Epidermal melanocyte (primary cell): ENCODE data around the gene NFYB.
"Not testable (repeated sequence)": the region's sequence is repeated elsewhere in the genome, so short reads cannot be mapped to it uniquely, and the experiment has no call there.

Experiments used
- DNase-seq: peaks from one replicate; pipeline ENCODE4 v3.0.0; 2011; ENCODE audit warnings: low spot score; ENCODE audit not compliant: insufficient read length

The NFYB gene

DNA sequence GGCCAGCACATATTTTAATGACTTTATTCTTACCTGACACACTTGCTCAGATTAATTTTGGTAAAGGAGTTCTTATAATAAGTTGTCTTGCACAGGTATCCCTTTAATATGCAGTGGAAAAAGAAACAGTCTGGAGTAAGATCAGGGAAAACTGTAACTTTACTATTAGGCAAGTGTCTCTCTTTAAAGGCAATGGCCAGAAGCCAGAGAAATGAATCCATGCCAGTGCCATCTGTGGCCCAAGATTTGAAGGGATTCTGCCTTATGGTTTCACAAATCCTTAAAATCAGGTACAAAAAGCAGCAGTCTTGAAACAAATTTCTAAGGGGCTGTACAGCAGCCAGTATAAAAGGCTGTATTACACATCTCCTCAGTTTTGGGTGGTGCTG is 22.4 kb downstream of the NFYB start:
- DNase-seq: no peak

DNA sequence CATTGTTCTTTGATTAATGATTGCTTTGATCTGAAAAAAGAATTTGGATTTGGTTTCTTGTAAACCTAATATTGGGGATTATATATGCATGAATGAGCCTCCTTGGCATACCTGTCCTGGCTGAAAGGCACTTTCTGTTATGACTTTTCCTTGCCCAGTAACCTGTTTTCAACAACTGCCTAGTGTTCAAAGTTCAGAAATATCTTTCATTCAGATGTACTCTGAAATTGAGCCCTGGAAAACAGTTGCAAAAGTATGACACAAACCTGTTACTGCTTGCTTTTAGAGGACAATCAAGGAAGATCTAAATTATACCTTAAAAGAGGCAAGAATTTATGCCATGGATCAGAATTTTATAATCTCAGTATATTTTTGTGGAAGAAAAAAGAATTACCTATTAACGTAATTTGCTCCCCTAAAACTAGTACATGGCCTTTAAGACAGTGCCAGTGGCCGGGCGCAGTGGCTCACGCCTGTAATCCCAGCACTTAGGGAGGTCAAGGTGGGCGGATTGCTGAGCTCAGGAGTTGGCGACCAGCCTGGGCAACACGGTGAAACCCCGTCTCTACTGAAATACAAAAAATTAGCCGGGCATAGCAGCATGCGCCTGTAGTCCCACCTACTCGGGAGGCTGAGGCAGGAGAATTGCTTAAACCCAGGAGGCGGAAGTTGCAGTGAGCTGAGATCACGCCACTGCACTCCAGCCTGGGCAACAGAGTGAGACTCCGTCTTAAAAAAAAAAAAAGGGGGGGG is 23.0 kb downstream of the NFYB start:
- DNase-seq: not testable (repeated sequence)

DNA sequence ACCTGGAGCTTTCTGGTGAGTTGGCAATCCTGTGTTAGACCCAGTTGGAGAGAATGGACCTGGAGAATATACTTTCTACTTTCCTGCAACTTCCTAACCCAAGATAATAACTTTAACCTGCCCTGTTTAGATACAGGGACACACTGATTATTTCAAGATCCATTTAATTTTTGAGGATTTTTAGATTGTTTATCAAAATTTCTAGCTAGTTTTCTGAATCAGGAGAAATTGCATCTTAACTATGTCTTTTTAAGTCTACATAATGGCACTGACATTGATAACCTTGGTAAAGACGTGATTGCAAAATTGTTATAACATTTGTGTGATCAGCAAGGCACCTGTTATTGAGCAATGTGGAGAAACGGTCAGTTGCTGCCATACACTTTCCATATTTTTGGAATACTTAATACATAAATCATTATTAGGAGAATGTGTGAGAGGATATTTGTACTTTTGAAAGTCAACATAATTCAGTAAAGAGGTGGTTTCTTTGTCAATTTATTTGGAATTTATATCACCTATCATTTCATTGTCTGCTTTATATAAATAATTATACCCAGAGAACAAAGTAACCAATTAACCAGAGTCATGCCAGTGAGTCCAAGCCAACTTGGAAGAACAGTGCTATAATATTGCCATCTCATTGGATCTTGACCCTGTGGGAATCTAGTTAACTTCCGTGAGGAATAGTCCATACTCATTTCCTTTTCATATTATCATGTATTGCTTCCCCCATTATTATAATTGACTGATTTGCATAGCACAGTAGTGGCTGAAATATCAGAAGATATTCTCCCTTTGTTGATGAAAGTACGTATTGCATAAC is 28.4 kb downstream of the NFYB start:
- DNase-seq: no peak

DNA sequence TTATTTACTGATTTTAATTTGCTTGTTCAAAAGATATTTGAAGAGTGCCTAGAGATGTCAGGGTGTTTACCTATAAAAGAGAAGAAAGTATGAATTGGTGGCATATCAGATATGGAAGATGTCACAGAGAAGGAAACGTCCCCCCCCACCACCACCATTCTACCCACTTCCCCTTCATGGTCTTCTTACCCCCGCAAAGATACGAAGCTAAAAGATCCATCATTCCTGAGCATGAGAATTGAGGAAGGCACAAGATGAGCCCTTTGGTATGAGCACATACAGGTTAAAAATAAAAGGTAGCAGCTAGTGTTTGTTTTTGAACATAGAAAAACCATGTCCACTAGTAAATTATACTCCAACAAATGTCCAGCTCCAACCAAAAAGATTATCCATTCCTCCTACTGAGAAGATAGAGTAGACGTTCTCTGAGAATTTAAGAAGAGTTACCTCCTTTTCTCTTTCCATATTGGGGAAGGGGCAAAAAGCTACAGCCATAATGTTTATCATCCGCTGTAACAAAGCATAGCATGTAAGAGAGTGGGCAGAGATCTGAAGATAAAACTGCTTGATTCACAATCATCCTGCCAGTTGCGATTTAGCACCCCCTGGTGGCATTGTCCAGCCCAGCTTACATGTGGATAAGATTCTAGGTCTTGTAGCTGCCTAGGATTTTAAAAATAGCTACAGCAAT is 29.1 kb downstream of the NFYB start:
- peak; percentile 65 for DNase-seq

DNA sequence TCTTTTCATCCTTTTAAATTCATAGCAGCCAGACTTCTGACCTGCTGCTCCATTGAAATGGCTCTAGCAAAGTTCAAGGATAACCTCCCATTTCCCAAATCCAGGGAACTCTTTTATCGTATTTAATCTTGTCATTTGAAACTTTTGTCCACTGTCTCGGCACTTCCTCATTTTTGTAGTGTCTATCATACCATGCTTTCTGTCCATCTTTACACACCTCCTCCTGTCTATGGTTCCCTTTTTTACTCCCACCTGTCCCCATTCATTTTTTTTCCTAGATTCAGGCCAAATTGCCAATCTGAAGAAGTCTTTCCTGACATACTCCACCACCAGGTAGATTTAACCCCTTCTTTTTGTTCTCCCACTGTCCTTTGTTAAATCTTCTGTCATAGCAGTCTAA is 31.0 kb downstream of the NFYB start:
- DNase-seq: no peak

DNA sequence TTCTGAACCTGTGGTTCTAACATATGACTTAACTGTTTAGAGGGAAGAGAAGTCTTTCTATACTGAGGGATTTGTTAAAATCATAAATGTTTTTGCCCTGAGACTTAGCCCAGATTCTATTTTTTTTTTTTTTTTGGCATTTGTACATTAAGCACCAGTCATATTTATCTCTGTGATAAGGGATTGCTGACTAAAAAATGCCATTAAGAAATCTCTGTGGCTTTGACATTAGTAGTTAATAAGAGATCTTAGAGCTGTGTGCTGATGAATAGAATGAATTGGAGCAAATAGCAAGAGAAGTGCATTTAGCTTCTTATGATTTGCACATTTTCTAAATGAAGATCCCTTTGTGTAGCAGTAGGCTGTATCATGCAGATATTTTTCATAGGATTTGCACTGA is 32.5 kb downstream of the NFYB start:
- no peak for DNase-seq

DNA sequence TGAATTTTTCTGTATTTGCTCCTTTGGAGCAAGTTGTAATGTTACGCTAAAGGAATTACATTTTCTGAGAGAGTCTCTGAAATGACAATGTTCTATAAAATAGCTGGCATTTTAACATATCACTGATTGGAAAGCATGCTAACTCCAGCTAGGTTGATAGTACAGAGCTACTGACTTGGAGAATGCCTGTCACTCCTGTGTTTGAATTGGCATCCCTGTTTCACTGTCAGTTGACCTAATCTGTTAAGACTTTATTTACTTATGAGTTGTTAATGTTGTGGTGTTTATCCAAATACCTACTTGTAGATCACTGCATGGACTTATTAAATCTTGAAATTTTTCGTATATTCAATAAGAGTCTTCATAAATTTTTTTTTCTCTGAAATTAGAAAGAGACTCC is 40.1 kb downstream of the NFYB start:
- DNase-seq: no peak

DNA sequence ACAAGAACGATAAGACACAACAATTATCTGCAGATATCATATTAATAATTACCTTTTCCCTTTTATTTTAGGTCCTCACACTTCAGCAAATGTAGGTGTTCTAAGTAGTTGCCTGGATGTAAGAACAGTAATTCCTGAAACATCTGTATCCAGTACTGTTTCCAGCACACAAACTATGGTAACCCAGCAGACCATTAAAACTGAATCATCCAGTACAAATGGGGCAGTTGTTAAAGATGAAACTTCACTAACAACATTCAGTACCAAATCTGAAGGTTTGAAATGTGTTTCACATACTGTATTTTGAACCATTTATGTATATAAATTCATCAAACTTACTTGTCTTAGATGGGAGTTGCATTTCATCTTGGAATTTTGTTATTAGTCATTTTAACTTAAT is 42.7 kb downstream of the NFYB start:
- DNase-seq: no peak

DNA sequence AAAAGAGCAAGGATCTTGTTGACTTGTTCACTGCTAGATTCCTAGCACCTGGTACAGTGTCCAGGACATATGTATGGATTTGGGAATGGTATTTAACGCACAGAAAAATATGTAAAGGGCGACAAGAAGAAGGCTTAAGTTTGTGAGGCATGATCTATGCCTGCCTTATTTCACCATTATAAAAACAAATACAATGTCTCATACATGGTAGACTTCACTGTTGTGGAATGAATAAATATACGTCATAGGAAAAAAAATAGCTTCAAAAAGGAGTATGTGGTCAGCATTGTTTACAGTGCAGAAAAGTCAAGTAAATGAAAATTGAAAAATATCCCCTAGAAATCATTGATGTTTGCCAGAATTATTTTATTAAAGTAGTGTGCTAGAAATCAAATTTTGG is 43.7 kb downstream of the NFYB start:
- no peak for DNase-seq

DNA sequence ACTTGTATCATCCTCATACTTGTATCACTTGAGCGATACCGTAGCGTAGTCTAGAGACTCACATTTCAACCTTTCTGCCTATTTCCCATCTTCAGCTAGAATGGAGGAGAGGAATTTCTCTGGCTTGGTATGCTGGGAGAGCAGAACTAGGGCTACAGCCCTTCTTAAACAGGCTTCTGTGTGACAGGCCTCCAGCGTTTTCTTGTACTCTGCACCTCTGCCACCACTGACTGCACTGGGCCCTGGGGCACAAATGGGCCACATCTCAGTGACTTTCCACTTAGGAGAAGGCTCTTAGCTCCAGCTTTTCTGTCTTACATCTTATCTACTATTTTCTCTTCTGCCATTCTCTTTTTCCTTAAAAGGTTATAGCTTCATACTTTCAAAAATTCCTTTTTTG is 46.9 kb downstream of the NFYB start:
- DNase-seq: no peak

DNA sequence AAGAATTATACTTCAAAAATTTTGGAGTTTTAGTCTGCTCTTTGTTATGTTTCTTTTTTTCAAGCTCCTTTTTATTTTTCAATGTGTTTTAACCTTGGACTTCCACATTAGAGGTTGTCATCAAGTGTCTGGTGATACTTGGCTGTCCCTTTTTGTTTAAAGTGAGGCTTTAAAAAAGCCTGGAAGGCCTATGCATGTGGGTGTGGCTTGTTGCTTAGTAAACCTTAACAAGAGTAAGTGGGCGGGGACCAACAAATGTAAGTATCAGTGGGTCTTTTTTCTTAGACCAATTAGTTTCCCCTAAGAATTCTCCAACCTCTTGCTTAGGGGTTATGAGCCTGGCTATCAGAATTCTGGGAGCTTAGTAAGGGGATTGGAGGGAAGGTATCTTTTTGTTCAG is 47.3 kb downstream of the NFYB start:
- no peak for DNase-seq

DNA sequence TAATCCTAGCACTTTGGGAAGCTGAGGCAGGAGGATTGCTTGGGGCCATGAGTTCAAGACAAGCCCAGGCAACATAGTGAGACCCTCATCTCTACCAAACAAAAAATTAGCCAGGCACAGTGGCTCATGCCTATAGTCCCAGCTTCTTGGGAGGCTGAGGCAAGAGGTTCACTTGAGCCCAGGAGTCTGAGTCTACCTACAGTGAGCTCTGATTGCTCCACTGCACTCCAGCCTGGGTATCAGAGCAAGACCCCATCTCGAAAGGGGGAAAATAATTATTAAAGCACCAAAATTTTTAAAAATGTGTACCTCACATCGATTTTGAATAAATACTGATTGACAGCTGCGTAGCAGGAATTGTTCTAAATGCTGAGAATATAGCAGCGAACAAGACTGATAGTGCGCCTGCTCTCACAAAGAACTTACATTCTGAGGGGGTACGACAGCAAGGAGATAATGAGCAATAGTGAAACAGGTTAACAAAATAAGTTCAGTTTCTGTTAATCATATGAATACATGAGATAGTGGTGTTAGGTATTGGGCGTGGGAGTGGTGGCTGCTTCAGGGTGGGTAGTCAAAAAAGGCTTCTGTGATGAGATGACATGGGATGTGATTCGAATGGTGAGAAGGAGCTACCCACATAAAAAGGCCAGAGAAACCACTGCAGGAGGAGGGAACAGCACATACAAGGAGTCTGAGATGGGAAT is 54.1 kb downstream of the NFYB start:
- DNase-seq: no peak

DNA sequence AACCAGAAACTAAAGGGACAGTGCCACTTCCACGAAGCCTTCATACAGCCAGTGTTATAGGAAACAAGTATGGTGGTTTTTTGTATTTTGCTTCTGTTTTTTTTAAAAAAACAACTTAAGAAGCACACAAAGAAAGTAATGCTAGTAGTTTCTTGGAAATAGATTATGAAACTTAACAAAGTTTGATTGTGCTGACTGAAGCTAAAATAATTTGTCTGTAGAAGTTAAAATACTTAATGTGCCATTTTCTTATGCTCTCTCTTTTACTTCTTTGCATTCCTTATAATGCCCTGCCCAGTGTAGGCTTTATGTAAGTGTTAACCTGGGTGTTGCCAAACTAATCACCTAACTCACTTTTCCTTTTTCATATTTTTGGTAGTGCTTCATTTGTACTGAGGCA is 57.2 kb downstream of the NFYB start:
- DNase-seq: no peak

DNA sequence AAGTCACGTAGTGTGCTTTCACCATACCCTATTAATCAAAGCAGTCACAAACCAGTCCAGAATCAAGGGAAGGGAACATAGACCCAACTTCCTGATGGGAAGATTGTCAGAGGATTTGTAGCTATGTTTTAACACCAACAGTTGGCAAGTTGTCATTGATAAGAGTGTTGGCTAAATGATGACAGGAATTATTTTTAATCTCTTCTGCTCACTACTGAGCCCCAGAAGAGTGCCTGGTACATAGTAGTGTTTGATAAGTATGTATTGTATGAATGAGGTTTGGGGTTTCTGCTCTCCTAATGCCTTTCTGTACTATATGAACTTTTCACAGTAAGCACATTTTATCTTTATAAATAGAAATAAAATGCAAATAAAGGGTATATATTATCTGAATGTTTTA is 59.0 kb downstream of the NFYB start:
- DNase-seq: no peak

DNA sequence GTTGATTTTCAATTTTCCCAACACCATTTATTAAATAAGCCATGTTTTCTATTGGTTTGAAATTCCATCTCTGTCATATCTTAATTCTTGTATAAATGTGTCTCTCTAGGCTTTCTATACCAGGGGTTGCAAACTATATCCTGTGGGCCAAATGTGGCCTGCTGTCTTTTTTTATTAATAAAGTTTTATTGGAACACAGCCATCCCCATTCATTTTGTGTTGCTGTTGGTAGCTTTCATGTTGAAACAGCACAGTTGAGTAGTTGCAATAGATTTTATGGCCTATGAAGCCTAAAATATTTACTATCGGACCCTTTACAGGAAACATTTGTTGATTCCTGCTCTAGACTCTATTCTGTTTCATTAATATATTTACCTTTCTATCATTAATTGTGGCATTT is 64.3 kb downstream of the NFYB start:
- no peak for DNase-seq

DNA sequence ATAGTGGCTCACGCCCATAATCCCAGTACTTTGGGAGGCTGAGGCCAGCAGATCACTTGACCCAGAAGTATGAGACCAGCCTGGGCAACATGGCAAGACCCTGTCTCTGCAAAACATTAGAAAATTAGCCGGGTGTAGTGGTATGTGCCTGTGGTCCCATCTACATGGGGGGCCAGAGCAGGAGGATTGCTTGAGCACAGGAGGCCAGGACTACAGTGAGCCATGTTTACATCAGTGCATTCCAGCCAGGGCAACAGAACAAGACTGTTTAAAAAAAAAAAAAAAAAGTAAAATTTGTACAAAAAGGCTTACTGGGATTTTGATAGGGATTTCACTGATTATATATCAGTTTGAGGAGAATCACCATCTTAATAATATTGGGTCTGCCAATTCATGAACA is 65.9 kb downstream of the NFYB start:
- DNase-seq: no peak
